NCI-H2196 treated with DMSO at 0.1 percent for 48 hours (cell line): ENCODE data around the gene IGFL1.
"Not testable (repeated sequence)": the region's sequence is repeated elsewhere in the genome, so short reads cannot be mapped to it uniquely, and the experiment has no call there.

Experiments
- DNase-seq: peaks from one replicate; lab custom pipeline; 2025; ENCODE audit not compliant: unreplicated experiment; lab: John Stamatoyannopoulos, UW

IGFL1 gene

DNA sequence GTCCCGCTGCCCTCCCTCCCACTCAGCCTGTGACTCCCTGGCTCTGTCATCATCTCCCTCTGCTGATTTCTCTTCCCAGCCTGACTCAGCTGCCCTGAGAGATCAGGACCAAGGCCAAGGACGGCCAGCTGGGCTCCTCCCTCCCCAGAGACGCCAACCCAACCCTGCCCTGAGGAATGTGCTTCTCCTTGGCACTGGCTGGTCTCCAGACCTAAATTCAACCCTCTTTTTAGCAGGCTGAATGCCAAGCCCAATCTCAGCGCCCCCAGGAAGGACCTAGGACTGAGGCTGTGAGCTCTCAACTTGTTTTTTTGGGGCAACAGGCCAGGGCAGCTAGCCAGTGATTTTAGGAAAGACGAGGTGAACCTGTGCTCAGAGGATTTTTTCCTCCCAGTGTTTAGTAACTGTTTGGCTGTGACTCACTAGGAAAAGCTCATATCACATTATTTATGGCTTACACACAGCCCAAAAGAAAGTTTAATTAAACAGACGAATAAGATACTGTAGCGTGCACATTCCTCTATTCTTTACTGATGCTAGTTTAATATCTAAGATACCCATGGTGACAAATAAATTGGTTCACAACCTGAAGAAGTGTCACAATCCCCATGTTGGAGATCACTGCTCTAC lies 7.4 kb upstream of the IGFL1 start:
- peak; percentile 69 for DNase-seq

DNA sequence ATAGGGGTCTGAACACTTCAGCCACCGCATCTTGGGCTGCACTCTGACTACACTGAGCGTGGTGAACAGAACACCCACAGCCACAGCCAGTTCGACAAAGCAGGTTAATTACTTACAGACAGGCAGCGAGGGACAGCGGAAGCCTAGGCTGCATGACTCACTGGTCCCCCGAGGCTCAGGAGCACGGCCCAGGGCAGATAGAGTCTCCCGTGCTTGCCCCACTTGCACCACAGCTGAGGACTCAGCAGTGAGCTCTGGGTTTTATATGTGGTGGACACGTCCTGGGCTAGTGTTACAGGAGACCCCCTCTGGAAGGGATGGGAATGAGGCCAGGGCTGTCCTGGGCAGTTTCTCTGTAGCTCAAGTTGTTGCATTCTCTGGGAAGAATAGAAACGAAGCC lies 5.8 kb upstream of the IGFL1 start:
- not testable (repeated sequence) for DNase-seq

GRCh38 chr19:46224773-46225172 lies 4.8 kb upstream of the IGFL1 start:
- DNase-seq, result no peak

- no peak for DNase-seq
Measured at GRCh38 chr19:46225558-46226004, 4.0 kb upstream of the IGFL1 start.

- no peak for DNase-seq
Measured at GRCh38 chr19:46226438-46226973, 3.0 kb upstream of the IGFL1 start.

GRCh38 chr19:46232029-46232428 lies 2.5 kb downstream of the IGFL1 start:
- DNase-seq, result no peak

DNA sequence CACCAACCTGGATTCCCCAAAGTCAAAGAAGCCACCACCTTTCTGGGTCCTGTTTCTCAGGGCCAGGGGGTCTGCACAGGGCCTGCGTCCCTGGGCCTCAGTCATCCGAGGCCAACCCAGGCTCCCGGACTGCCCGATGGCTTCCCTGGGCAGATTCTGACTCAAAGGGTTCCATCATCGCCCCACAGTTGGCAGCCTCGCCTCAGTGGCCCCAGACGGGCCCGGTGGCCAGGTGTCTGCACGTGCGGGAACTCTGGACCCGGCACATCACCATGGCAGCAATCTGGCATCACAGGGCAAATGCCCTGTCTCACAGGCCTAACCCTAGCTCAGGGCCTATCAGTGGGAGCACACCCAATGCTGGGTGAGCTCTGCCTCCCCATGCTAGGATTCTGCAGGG lies 2.9 kb downstream of the IGFL1 start:
- no peak for DNase-seq

DNA sequence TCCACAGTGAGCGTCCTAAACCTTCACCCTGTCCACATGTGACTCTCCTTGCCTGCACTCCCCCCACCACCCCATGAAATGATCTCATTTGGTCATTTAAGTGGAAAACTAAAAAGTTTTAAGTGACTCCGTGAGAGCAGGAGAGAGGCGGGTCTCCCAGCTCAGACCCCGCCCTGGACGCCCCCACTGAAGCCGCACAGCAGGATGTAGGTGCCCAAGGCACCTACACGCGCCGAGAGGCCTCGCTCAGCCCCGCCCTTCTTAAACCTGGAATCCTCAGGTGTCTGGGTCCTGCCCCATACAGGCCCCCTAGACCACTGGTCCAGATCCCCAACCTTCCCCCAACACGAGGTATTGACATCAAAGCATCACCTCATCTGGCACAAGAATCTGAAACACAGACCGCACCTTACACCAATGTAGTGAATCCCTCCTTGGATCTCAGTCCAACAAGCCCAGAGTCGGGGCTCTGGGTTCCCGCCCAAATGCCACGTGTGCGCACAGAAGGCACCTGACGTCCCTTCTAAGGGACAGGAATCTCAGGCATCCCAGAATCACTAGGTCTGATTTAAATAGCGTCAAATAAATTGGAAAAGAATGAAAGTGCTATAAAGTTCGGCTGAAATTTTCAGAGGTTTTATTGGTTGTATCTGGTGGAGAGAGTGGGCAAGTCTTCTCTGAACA lies 3.5 kb downstream of the IGFL1 start:
- DNase-seq, result no peak

GRCh38 chr19:46233871-46234270 lies 4.3 kb downstream of the IGFL1 start:
- DNase-seq, result not testable (repeated sequence)

DNA sequence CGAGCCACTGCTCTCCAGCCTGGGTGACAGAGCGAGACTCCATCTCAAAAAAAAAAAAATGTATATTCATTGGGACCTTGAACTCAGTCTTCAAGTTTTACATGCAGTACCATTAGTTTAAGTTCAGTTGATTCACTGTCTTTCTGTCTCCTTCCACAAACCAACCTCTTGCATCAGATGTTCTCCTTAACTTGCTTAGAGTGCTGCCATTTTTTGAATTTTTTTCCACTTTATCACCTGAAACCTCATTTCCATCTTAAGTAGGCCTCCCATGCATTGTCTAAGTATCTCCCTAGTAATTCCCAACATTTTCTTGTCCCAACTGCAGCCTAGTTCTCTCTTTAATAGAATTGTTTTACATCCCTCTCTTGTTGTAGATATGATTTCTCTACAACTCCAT lies 8.6 kb downstream of the IGFL1 start:
- DNase-seq, result not testable (repeated sequence)

GRCh38 chr19:46239193-46240024 lies 9.9 kb downstream of the IGFL1 start:
- DNase-seq, result no peak

- no peak for DNase-seq
Measured at GRCh38 chr19:46240693-46241092, 11.2 kb downstream of the IGFL1 start.

GRCh38 chr19:46241626-46242025 lies 12.1 kb downstream of the IGFL1 start:
- no peak for DNase-seq

GRCh38 chr19:46243081-46243654 lies 13.6 kb downstream of the IGFL1 start:
- not testable (repeated sequence) for DNase-seq

- DNase-seq, result no peak
Measured at GRCh38 chr19:46250076-46250735, 20.7 kb downstream of the IGFL1 start.

DNA sequence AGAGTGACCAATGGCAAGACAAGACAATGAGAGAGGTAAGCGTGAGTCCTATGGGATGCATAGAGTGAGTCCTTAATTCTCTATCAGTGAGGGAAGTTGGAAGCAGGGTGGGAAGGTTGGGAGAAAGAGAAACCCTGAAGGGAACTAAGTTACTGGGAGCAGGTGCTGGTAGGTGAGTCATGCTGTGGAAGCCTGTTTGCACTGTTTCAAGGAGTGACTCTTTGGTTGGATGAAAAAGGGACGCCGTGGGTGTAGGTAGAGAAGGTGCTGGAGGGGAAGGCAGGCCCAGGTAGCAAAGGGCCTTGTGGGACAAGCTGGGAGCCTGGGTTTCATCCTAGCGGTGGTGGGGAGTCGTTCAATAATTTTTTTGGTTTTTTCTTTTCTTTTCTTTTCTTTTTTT lies 21.9 kb downstream of the IGFL1 start:
- no peak for DNase-seq

DNA sequence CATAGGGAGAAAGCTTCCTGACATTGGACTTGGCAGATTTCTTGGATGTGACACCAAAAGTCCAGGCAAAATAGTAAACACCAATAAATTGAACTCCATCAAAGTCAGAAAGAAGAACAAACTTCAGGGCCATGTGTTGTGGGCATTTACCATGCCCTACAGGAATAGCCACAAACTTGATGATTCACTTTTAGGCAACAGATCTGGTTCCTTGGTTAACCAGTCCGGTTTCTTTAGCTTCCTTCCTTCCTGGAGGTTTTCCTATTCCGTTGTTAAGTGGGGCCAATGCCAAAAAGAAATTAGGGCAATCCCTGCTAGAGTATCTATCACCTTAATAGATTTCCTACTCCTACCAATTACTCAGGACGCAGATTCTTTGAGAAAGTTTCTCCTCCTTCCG lies 25.2 kb downstream of the IGFL1 start:
- DNase-seq, result no peak

- no peak for DNase-seq
Measured at GRCh38 chr19:46256855-46257254, 27.3 kb downstream of the IGFL1 start.

DNA sequence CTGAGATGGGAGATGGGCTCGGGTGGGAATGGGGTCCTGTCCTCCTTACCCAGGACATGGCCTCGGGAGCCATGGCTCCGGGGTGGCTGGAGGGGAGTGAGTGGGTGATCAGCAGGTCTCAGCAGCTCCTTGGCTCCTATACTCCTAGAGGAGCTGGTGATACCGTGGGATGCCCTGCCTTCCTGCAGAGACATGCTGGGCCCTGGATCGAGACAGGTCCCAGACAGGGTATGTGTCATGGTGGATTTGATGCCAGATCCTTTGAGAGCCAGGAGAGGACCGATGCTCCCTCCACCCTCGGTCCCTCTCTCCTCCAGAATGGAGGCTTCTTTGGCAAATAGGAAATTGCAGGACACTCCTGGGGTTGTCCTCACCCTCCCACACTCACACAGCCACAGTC lies 32.0 kb downstream of the IGFL1 start:
- not testable (repeated sequence) for DNase-seq

DNA sequence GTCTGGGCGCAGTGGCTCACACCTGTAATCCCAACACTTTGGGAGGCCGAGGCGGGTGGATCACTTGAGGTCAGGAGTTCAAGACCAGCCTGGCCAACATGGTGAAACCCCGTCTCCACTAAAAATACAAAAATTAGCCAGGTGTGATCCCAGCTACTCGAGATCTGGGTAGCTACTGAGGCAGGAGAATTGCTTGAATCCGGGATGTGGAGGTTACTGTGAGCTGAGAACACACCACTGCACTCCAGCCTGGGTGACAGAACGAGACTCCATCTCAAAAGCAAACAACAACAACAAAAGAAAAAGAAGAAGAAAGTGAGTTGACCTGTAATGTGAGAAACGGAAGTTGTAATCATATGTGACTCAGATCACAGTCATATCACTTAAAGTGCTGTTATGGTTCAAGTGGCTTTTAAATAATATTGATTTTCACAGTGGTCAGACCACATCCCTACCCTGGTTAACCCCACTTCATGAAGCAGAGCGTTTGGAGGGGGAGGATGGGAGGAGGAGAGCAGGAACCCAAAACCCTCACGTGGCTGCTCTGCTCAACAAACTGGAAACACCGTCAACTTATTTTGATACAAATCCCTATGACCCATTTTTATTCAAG lies 33.2 kb downstream of the IGFL1 start:
- DNase-seq, result peak; percentile 83
